Hematopoietic multipotent progenitor cell treated with erythropoietin and hydrocortisone succinate and interleukin-3 and kit ligand, for 6 days (in vitro differentiated cells): Measurements from ENCODE around the gene RARA.

Experiments used
- DNase-seq: peaks from one replicate; pipeline ENCODE4 v3.0.0-alpha.2; 2015

The RARA gene

DNA sequence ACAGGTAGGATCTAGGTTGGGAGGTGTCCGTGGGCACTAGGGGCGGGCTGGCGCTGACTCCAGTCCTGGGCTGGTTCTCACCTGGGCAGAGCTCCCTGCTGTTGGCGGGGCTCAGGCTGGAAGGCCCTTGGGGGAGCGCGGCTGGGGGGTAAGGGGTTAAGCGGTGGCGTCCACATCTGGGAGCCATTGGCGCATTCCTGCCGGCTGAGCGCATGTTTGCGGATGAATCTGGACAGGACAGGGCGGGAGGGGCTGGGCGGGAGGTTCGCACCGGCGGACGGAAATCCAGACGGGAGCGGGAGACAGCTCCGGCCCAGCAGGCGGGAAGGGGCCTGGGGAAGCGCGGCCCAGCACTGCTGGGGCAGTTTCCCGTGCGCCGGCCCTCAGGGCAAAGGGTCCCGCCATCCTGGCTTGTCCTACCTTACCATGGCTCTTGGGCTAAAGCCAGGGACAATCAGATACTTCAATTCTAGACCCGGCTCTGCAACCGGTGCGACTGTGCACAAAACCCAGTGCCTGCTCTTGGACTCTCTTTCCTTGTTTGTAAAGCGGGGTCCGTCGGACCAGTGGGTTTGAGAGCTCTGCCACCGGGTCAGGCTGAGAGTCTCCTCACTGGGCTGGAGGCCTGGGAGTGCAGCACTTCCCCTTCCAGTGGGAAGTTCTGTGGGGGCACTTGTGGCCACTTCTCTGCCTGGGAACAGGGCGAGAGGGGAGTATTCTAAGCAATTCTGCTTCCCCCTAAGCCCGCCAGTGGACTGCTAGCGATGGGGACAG lies 7.8 kb downstream of the RARA start:
- no peak for DNase-seq

DNA sequence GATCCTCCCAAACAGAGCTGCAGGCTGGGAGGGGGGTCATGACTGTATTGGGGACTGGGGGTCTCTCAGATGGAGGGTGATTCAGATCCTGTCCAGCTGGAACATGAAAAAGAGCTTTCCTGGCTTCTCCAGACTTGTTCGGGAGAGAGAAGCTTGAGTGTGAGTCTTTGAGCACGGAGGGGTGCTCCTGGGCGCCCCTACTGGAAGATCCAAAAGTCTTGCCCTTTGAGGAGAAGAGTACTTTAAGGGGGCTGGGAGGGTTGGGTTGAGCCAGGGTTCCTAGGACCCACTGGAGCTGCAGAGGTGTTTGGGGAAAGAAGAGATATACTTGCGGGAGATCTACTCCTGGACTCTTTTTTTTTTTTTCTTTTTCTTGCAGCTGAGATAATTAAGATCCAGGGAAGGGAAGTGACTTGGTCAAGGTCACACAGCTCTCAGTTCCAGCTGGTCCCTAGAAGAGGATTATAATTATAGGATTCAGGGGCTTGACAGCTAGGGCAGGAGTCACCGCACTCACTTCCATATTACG lies 8.4 kb downstream of the RARA start:
- peak; percentile 85 for DNase-seq

DNA sequence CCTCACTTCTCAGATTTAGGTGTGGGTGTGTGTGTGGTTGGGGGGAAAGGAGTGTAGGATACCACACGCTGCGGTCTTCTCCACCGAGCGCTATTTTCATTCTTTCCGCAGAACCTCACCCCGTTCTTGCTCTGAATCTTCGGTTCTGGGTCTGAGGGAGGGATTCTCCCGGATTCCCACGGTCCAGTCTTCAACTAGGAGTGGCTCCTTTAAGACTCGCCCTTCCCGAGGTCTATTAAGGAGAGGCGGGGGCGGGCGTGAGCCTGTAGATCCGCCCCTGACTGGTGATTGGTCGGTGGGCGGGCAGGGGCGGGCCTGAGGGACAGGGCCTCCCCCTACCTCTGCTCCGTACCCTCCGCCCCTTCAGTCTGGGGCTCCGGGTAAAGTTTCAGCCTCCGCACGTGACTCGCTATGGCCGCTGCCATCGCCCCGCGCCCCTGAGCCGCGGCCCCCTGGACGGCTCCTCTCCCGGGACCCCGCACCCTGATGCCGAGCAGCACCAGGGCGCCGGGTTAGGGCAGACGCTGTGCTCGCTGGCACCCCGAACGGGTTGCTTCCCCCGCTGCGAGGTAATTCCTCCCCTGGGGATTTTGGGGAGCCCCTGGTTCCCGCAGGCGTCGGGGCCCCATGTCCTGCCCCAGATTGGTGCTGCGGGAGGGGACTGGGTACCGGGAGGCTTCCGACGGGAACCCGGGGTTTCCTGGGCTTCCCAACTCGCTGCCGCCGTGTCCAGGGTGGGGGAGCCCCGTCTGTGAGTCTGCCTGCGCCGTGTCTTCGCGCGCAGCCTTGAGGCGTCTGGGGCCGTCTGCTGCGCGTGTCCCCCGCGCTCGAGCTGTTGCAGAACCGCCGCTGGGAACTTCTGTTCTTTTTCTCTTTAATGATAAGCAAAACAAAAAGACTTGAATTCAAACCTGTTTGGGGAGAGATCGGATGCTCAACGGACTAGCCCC lies 9.2 kb downstream of the RARA start:
- DNase-seq = peak; percentile 98

DNA sequence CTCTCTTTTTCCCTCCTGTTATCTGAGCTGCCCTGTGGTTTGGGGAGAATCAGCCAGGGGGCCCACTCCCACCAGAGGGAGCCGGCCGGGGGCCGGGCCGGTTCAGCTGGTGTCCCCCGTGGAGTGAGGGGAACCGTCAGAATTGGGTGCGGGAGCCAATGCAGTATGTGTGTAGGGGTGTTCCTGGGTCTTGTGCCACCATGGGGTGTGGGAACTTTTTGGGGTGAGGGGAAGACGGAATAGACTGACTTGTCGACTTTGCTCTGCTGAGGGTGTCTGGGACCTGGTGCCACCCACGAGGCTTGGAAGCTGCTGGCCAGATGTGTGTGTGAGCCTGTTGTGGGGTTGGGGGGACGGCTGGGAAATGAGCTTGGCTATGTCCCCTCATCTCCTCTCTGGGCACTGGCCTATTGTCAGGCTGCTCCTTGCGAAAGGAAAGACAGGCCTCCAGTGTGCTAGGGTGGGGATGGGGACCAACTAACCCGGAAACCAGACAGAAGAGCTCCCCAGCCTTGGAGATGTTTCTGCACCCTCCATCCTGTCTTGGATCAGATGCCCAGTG lies 9.9 kb downstream of the RARA start:
- peak; percentile 28 for DNase-seq

DNA sequence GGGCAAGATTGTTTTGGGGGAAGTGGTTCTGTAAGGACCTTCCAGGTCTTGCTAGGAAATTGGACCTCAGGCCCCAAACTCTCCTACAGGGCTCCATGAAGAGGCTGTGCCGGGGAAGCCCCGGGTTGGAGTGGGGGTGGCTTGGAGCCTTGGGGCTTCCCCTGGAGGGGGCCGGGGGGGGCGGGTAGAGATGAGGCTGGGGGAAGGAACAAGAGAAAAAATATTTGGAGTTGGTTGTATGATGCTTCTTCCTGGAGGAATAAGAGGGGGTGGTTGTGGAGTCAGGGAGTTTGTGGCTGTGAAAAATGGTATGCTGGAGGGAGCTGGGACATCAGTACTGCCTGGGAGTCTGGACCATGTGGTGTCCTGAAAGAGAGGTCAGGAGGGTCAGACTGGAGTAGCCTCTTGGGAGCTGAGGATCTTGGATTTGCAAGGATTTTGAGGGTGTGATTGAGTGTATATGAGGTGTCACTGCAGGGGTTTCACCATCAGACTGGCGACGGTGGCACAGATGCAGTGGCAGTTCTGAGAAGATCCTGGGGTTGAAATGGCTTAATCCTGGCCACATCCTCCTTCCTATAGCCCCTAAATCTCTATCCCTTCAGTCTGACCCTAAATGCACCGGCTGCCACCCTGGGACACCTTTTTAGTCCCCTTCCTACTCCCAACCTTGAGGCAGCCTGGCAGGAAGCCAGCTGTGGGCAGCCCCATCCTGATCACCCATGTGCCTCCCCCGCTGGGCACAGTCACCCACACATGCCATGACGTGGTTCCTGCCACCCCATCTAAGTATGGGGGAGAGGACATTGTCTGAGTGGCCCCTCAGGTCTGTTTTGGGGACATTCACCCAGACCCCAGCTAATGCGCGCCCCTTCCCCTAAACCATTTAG lies 10.9 kb downstream of the RARA start:
- peak; percentile 64 for DNase-seq

DNA sequence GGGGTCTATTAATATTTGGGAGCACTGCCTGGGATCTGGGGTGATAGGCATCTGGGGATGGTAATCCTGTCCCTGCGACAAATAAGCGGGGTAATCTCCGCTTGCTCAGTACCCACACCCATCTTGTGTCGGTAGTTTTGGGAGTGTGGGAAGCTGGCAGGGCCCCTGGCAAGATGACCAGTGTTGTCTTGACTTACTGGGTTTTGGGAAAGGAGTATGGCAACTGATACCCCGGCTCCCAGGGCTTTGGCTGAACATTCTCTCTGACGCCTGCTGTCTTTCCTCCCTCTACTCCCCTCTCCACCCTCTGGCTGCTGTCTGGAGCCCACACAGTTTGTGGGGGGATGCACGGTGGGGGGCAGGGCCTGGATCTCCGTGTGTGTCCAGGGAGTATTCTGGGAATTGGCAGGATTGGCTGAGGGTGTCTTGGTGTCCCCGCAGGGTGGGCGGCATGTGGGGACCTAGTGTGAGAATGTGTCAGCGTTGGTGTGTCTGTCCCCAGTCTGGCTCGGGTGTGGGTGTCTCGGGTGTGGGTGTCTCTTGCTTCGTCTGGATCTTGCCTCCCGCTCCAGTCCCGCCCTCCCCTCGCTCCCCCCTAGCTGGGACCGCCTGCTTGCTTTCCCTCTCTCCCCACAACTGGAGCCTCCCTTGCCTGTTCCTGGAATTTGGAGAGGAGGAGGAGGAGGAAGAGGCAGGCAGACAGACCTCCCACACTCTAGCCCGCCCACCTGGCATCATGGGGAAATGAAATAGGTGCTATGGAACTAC lies 12.0 kb downstream of the RARA start:
- peak; percentile 65 for DNase-seq

DNA sequence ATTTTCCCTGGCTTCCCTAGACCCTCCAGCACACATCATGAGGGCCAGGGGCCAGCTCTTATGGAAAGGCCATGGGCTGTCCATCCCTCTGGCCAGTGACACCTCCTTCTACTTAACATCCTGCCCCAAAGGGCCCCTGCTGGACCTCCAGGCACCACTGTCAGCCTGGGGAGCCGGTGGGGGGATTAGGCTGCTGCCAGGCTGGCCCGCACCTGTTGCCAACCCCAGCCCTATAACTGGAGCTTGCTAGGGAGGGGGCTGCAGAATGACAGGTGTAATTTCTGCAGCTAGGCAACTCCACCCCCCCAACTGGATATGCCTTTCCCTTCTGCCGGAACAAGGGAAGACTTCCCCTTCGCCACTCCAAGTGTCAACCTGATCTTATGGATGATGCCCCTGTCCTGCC lies 12.5 kb downstream of the RARA start:
- no peak for DNase-seq

DNA sequence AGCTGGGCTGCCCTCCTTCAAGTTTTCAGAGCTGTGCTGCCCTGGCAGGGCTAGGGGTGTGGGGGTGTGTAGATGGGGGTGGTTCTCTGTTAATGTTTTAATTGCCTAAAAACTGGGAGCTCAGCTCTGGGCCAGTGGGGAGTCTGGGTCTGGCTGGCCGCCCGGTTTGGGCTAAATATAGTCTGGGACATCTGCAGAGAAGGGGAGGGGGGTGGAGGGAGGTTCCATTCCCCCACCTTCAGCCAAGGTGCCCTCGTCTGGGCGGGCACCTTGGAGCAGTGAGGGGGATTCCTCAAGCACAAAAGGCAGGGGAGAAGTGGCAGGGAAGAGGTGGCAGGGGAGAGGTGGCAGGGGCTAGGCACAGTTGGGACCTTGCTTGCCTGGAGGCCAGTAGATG lies 13.0 kb downstream of the RARA start:
- DNase-seq = peak; percentile 25

DNA sequence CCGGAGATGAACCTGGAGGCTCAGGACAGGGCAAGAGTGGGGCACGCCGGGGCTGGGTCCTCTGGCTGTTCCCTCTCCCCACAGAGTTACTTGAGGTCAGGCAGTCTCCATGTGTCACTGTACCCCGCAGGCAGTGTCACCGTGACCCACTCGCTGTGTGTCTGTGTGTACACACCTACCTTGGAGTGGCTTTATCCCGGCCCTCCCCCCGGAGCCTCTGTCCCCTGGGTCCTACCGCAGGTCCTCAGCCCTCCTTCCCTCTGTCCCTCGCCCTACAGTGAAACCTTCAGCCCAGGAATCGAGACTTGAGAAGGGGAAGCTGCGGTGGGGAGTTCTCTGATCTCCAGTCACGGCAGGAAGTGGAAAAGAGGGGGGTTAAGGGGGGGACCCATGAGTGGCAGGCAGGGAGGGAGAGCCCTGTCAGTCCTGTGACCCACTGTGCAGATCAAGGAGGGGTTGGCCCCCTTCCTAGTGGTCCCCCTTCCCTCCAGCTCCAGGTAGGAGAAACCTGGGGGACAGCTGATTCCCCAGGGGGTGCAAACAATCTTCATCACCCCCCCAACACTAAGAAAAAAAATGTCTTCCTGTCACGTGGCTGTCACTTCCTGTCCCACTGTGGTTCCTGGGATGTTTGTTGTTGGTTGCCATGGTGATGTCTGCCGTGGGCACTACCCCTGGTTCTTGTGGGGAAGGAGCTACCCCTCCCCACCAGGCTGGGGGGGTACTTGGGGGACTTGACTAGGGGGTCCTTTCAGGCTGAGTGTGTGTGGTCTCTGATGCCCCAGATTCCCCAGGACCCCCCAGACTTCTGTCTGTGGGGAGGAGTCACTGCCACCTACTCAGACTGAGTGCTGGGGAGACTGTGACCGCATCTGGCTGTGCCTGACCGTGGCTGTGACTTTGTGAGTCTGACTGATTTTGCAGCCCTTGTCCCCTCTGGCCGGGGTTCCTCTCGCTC lies 13.7 kb downstream of the RARA start:
- DNase-seq = peak; percentile 96

DNA sequence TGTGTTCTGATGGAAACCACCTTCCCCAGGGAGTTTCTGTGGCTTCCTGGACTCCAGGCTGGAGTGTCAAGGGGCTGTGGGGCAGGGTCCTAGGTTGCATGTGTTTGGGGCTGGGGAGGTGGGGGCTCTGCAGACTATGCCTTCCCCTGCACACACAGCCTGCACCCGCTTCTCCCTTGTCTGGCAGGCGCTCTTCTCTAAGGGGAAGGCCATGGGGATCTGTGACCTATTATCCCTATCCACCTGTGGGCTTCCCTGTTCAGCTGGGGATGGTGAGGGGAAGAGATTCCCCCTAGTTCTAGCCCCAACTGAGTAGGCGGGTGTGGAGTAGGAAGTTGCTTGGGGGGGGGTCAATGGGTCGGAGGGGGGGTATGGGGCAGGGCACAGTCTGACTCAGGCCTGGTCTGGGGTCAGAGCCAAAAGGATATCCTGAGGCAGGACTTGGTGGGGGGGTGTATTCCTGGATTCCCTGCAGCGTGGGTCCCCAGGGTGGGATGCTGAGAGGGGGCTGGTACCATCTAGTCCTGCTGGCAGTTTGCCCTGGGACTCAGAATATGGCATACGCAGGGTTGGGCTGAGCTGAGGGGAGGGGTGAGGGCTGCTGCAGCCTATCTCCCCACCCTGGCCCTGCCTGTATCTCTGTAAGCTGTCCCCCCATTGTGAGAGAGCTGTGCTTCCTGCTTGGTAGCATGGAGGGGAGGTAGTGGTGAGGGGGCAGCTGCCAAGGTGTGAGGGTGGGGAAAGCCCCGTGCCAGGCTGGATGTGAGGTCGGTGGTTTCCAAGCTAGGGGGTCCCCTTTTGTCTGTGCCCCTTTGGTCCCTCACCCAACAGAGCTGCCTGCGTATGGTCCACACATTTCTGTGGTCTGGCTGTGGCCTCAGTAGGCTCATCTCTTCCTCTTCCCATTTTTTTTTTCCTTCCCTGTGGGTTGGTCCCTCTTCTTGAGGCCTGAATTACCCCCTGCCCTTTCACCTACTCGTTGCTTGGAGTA lies 14.7 kb downstream of the RARA start:
- DNase-seq = peak; percentile 90

DNA sequence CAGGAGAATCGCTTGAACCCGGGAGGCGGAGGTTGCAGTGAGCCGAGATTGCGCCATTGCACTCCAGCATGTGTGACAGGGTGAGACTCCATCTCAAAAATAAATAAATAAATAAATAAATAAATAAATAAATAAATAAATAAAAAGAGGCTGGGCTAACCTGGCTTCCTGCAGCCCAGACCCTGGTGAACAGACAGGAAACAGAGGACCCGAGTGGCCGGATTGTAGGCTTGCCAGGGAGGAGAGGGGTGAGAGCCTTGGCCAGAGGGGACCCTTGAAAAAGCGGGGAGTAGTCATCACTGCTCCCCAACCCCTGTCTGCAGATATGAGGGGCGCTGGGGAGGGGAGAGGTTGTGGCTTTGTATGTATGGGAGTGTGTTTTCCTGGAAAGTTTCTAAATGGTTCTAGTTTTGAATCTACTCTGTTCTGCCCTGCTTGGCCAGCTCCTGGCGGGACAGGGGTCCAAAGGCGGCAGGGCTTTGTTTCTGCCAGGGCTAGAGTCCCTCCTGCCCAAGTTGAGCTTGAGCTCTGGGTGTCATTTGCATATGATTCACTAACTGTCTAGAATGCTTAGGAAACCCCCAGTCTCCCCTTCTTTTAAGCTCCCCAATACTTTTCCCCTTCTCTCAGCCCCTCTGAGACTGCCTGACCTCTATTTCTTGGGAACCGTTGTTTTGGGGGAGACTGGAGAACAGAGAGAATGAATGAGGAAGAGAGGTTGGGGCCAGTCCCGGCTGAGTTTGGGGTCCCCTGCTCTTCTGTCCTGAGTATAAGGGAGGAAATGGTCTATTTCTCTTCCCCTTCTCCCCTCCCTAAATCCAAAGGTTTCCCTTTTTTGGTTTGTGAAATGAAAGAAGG lies 16.4 kb downstream of the RARA start:
- DNase-seq = no peak

DNA sequence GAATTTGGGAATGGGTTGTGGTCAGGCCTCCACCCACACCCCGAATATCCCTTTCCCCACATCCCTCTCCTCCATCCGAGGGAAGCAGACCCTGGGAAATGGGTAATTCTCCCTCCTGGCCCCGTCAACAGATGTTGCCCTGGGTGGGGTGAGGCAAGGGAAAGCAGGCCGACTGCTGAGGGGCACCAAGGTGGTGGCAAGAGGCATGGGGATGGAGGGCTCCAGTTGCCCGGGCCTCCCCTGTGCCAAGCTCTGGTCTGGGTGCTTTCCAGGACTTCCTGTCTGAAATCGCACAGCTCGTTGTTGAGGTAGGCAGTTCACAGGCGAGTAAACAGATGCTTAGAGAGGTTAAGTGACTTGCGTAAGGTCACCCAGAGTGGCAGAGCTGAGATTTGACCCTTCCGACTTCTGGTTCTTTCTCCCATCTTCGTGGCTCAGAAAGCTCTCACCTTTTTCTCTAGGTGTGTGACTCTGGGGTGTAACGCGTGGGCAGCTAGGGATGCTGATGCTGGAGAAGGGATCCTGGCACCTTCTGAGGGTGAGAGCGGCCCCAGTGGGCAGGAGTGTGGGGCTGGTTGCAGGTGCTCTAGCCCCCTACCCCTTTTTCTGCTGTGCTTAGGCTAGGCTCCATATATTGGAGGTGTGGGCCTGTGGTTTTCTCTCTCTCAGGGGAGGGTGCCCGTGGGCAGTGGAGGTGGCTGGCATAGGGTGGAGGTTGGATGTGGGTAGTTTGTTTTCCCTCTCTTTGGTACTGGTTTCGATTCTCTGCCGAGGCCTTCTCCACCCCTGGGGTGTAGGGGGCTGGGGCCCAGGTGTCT lies 17.2 kb downstream of the RARA start:
- DNase-seq = no peak

DNA sequence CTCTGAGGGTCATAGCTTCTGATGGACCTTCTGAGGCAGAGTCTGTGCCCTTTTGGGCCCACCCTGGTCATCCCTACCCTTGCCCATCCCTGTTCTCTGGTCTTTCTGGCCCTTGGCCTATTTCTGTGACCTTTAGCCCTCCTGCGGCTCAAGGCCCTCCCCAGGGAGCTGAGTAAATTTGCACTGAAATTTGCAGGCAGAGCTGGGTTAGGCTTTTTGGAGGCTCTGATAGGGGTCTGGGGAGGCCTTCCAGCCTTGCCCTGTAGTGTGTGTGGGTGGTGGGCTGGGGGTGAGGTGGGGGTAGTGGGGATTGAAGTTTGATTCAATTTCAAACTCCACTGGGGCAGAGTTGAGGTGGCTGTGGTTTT lies 17.8 kb downstream of the RARA start:
- DNase-seq = no peak

DNA sequence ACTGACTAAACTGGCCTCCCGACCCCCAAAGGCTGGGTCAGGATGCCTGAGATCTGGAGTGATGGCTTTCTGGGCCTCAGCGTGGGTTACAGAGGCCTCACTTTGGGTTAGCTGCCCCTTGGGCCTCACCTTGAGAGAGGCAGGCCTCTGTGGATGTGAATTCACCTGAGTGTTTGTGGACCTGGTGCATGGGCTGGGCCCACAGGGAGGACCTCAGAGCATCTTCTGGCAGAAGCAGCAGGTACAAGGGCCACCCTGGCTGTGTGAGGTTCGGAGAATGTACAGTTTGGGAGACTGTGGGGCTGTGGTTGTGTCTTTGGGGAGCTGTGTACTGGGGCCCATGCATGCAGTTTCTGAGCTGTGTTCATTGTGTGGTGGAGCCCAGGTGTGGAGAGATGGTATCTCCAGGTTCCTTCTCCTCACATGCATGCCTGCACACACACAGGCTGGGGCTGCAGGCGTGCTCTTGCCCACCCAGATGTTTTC lies 18.3 kb downstream of the RARA start:
- no peak for DNase-seq

DNA sequence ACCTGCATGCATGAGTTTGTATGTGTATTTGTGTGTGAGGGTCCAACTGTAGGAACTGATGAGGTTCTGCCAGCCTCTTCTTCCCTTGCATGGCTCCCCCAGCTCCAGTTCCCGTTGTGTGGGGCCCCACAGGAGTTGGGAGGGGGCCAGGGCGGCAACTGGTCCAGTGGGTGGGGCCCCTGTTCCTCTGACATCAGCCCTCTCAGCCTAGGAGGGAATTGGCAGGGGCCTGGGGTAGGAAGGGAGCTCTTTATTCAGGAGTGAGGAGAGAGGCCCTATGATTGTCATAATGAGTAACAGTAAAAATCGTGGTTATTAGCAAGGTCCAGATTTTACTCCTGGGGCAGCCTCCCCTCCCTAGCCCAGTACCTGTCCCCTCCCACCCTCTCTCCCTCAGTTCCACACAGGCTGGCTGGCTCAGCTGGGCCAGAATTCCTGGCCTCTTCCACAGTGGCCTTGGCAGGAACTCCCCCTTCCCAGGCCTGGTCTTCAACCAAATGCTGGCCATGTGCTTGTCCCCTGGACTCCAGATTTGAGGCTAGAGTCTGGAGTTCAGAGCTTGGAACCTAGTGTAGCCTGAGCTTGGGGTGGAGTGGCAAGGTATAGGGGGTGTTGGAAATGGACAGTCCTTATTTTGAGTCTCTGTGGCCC lies 18.9 kb downstream of the RARA start:
- DNase-seq = no peak

DNA sequence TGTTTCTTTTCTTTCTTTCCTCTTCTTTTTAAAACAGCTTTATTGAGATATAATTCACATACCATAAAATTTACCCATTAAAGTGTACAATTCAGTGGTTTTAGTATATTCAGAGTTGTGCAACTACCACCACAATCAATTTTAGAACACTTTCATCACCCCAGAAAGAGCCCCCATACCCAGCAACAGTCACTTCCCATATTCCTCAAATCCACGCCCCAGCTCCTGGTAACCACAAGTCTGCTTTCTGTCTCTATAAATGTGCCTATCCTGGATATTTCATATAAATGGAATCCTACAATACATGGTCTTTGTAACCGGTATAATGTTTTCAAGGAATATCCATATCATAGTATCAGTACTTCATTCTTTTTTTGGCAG lies 19.4 kb downstream of the RARA start:
- no peak for DNase-seq
